ENCODE measurements around the gene P2RX4. TPM values are rescaled to one million over a fixed set of nuclear protein-coding genes. Genes with fewer than 3 reads are reported as not detected.

P2RX4 gene
- total and polyA plus RNA-seq, 2 of the 8 experiments (the other 6 are each of a cell fraction or from before 2014, with no cell fraction given), result 9.5 to 12.2 TPM

DNA sequence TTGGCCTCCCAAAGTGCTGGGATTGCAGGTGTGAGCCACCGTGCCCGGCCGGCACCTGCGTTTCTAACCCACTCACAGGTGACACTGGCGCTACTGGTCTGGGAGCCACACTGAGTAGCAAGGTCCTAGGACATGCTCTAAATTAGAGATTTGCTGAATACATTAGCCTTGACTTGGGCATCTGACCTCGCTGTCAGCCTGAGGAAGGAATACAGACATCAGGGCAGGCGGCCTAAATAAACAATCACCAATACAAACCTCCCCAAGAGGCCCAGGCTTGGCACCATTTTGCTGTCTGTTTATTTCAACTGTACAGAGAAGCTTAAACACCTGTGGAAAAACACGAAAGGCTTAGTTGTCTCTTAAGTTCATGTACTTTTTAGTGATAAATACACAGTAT is 27.5 kb downstream of the P2RX4 start (continued):
- TF ChIP-seq SIN3A (conservative IDR thresholded peaks at IDR 0.05 in 1 of 2, IDR thresholded peaks at IDR 0.05 in 1 of 2; ENCODE audit: low read depth in 1 of 2, low read length in 2 of 2) (no peak), CEBPB (IDR thresholded peaks at IDR 0.05; ENCODE audit: low read depth, low read length) (no peak), BCL11A (IDR thresholded peaks at IDR 0.05; ENCODE audit: low read depth in 2 of 2, low read length in 2 of 2) (no peak), TAF1 (IDR thresholded peaks at IDR 0.05; ENCODE audit: low read depth, low read length) (no peak), EP300 (IDR thresholded peaks at IDR 0.05; ENCODE audit: borderline replicate concordance in 1 of 2, low read depth in 2 of 2, low read length in 2 of 2) (no peak), ATF3 (IDR thresholded peaks at IDR 0.05; ENCODE audit: insufficient read depth, low read depth, low read length) (no peak), SUZ12 (IDR thresholded peaks at IDR 0.05; ENCODE audit: low read length) (no peak), TEAD4 (IDR thresholded peaks at IDR 0.05; ENCODE audit: low read depth, low read length) (no peak), KDM4A (IDR thresholded peaks at IDR 0.05; ENCODE audit: low read depth, low read length, severe bottlenecking) (no peak), POU5F1 (IDR thresholded peaks at IDR 0.05; ENCODE audit: low read depth, low read length) (no peak)
